Large intestine (tissue), 3 donors: ENCODE results near the gene GBF1. TPM values are rescaled to one million over a fixed set of nuclear protein-coding genes. Genes with fewer than 3 reads are reported as not detected.

Source experiments
- DNase-seq, 2 donors: peaks; one replicate each; pipeline versions ENCODE4 v3.0.0 to v3.0.0-alpha.2; 2013
- H3K27ac ChIP-seq: one replicate; pipeline ENCODE4 v1.5.1; 2013; ENCODE audit warnings: low read length
- H3K27me3 ChIP-seq: 2 replicates; pipeline ENCODE4 v1.6.1; 2013; ENCODE audit warnings: low read length; ENCODE audit not compliant: control insufficient read depth, insufficient read depth
- H3K36me3 ChIP-seq: 2 replicates; pipeline ENCODE4 v1.6.1; 2013; ENCODE audit warnings: low read length; ENCODE audit not compliant: control insufficient read depth, insufficient read depth
- H3K4me1 ChIP-seq: one replicate; pipeline ENCODE4 v1.6.1; 2013; ENCODE audit warnings: low read length; ENCODE audit not compliant: control insufficient read depth, insufficient read depth
- H3K4me3 ChIP-seq: one replicate; pipeline ENCODE4 v1.5.1; 2013; ENCODE audit warnings: low read length
- H3K9me3 ChIP-seq: one replicate; pipeline ENCODE4 v1.6.1; 2013; ENCODE audit warnings: mild to moderate bottlenecking, low read depth, low read length, moderate library complexity; ENCODE audit not compliant: control insufficient read depth
- WGBS: methylation state at CpG from one replicate; pipeline ENCODE4 v1.1.5; 2013; ENCODE audit warnings: low lambda C conversion rate; ENCODE audit not compliant: insufficient coverage; 5-methylcytosine and 5-hydroxymethylcytosine counted together
- polyA plus RNA-seq: library from polyadenylated mRNA; unstranded; fragments of 120-200 nt; gene quantifications from one replicate; pipeline ENCODE4 v1.2.1, GENCODE V29; 2013

Gene GBF1
- polyA plus RNA-seq, 1 donor, result 44.0 TPM

DNA sequence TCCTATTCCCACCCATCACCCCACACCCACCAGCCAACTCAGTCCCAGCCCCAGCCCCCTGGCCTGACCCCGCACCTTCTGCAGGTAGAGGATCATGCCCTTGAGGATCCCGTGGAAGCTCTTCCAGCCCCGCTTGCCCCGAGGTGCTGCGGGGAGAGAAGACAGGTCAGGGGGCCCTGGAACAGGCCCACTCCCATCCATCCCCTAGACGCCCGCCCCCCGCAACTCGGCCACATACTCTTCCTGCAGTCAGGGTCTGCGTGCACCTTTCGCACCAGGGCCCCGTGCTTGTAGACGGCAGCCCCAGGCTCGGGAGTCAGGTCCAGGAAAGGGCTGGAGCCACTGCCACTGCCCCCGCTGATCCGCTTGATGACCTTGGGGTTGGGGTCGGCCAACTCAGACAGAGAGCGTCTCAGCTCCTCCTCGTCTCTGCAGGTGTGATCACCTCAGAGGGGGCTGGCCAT is 159.8 kb downstream of the GBF1 start:
- Histone ChIP-seq H3K4me3 (no peak overlapping the region), H3K9me3 (peaks cover 3% of the 10 kb centered on the region), H3K27me3 (peaks cover 26% of the 10 kb centered on the region), H3K4me1 (peaks cover 18% of the 10 kb centered on the region), H3K27ac (no peak overlapping the region), H3K36me3 (peaks cover 48% of the 10 kb centered on the region)
- DNase-seq, result no peak
- WGBS, result no CpG with 5 or more reads among the region's 19 CpGs

DNA sequence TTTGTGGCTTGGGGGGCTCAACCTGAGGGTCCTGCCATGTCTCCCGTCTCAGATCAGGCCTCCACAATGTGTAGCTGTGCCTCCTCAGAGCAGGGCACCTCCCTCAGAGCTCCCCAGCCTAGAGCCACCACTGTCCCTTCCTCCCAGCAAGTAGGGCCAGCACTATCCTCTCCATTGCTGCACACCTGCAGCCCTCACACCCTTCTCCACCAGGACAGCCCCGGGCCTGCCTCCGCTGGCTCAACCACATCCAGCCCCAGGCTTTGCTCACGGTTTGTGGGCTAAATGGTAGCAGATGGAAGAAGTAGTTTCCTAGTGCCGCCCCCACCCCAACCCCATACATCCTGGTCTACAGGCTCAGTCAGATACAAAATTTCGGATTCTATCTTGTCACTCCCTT is 160.3 kb downstream of the GBF1 start:
- no peak overlapping the region for H3K4me3 ChIP-seq
- H3K9me3 ChIP-seq, result peaks cover 3% of the 10 kb centered on the region
- DNase-seq, result no peak
- WGBS, result no CpG with 5 or more reads among the region's 6 CpGs
- H3K4me1 ChIP-seq, result peaks cover 23% of the 10 kb centered on the region
- H3K36me3 ChIP-seq, result peaks cover 43% of the 10 kb centered on the region
- H3K27me3 ChIP-seq, result peaks cover 30% of the 10 kb centered on the region
- H3K27ac ChIP-seq, result no peak overlapping the region

DNA sequence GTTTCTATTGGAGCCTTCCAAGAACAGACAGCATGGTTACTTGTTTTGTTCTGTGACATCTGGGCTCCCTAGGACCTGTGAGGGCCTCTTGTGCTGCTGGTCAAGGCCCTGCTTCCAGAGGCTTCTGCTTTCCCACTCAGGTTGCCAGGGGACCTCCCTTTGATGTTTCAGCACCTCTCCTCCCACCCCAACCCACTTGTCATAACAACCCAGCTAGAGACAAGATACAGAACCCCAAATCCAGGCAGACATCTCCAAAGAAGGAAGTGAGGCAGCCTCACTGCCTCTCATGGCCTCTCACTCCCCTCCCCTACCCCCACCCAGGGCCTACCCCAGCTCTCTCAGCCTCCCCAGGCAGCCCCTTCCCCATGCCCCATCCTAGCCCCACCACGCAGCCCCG is 161.5 kb downstream of the GBF1 start:
- Histone ChIP-seq H3K4me3 (no peak overlapping the region), H3K27ac (peak overlapping the region; percentile 78)

DNA sequence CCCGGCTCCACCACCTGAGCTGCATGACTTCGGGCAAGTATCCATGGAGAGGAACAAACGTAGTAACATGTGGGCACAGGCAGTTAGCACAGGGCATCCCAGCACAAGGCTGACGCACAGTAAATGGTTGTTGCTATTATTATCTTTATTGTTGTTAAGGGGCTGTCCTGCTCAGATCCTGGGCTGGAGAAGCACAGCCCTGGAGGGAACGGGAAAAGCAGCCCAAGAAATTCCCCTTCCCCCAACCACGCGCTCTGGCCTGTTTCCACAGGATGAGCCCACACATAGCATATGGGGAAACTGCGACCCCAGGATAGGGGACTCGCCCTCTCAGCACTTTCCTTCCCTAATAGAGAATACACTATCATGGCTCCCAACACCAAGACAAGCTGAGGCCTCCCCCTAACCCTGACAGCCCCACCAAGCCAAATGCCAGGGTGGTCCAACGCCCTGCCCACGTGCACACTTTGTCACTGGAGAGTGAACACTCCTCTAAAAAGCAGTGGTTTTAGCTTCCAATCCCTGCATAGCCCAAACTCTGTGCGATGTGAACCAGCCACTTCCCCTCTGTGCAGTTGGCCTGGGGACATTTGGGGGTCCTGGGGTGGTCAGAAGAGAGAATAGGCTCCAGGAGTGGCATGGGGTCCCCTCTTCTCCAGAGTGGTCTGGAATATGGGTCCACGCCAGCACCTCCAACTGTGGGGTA is 162.2 kb downstream of the GBF1 start:
- no peak for DNase-seq
- Histone ChIP-seq H3K9me3 (peaks cover 3% of the 10 kb centered on the region), H3K36me3 (peaks cover 26% of the 10 kb centered on the region), H3K4me3 (peak overlapping the region; percentile 17), H3K27me3 (peaks cover 50% of the 10 kb centered on the region), H3K27ac (peak overlapping the region; percentile 78), H3K4me1 (peaks cover 22% of the 10 kb centered on the region)
- no CpG with 5 or more reads among the region's 13 CpGs for WGBS

More for the DNA sequence above, 161.5 kb downstream of the GBF1 start:
- Histone ChIP-seq H3K9me3 (peaks cover 3% of the 10 kb centered on the region), H3K36me3 (peaks cover 31% of the 10 kb centered on the region), H3K27me3 (peaks cover 42% of the 10 kb centered on the region), H3K4me1 (peaks cover 24% of the 10 kb centered on the region)
- DNase-seq, result no peak
- WGBS, result no CpG with 5 or more reads among the region's 2 CpGs

- peaks cover 23% of the 10 kb centered on the region for H3K36me3 ChIP-seq
- WGBS, result no CpG with 5 or more reads among the region's 14 CpGs
- H3K27ac ChIP-seq, result peak overlapping the region; percentile 78
- peak overlapping the region; percentile 45 for H3K4me3 ChIP-seq
- peaks cover 25% of the 10 kb centered on the region for H3K4me1 ChIP-seq
- peaks cover 3% of the 10 kb centered on the region for H3K9me3 ChIP-seq
- no peak for DNase-seq
- peaks cover 56% of the 10 kb centered on the region for H3K27me3 ChIP-seq
Measured at GRCh38 chr10:102408131-102408727, 162.9 kb downstream of the GBF1 start.

GRCh38 chr10:102408728-102409603 is 163.6 kb downstream of the GBF1 start:
- H3K27me3 ChIP-seq, result peaks cover 61% of the 10 kb centered on the region
- WGBS, result no CpG with 5 or more reads among the region's 103 CpGs
- peak; percentile 66 to 70 for DNase-seq
- peak overlapping the region; percentile 80 for H3K27ac ChIP-seq
- peaks cover 16% of the 10 kb centered on the region for H3K36me3 ChIP-seq
- peak overlapping the region; percentile 49 for H3K4me3 ChIP-seq
- peaks cover 3% of the 10 kb centered on the region for H3K9me3 ChIP-seq
- H3K4me1 ChIP-seq, result peaks cover 29% of the 10 kb centered on the region

- peaks cover 29% of the 10 kb centered on the region for H3K4me1 ChIP-seq
- peak overlapping the region; percentile 49 for H3K4me3 ChIP-seq
- peaks cover 64% of the 10 kb centered on the region for H3K27me3 ChIP-seq
- H3K36me3 ChIP-seq, result peaks cover 9% of the 10 kb centered on the region
- 40% methylated on average over 2 of the region's 24 CpGs for WGBS
- DNase-seq, result no peak
- peaks cover 6% of the 10 kb centered on the region for H3K9me3 ChIP-seq
- peak overlapping the region; percentile 80 for H3K27ac ChIP-seq
Measured at GRCh38 chr10:102409604-102410428, 164.5 kb downstream of the GBF1 start.

DNA sequence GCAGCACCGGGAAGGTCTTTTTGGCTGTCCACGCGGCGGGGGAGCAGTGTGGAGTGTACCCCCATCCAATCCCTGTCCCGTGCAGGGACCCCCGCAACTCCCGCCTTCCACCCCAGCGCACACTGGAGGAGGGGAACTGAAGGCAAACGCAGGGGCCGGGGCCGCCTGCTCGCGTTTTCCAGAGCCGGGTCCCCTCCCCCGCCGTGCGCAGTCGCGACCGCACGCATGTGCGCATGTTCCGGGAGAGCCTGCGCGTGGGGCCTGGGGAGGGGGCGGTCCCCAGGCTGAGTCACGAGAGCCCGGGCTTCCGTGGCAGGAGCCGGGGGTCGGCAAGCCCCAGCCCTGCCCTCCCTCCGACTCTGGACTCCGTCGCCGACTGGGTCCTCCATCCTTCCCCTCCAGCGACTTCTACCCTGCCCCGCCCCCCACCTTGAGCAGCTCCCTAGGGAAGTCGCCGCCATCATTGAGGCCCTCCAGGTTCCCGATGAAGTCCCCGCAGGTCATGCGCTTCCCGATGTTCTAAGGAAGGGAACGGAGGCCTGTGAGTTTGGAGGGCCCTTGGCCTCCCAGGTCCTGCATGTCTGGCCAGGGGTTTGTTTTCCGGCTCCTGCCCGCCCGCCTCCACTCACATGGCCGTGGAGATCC is 165.2 kb downstream of the GBF1 start:
- H3K27ac ChIP-seq, result peak overlapping the region; percentile 80
- WGBS, result no CpG with 5 or more reads among the region's 48 CpGs
- peak overlapping the region; percentile 49 for H3K4me3 ChIP-seq

DNA sequence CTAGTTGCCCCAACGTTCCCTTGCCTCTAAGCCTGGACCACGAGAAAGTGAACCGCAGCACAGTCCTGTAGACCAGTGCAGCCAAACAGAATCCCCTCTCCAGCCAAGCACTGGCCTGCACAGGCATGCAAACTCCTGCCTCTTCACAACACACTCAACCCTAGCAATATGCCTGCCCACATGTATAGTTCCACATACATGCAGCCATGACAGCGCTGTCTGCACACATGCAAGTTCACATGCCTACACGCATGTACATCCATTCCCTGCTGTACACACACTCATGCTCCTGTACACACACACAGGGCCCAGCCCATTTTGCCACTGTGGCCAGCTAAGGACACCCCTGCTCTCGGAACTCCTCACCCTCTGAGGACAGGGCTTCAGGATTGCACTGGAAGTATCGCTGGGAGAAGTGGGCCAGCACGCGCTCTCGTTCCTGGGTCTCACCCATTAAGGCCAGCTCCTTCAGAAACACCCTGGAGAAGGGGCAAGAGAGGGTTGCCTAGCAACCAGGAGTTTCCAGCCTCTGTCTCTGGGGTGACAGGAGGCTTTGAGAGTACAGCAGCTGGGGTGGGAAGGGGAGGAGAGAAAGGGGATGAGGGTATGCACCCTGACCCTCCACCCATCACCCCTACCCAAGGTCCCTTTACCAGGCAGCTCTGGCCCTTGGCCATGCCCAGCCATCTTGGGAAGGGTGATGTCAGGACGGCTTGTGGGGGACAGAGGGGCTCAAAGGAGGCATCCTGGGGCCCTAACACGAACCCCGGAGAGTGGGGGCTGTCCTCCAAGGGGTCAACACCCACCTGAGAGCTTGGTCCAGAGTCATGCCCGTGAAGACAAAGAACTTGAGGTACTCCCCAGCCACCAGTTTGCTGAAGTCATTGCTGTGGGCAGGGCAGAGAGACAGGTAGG is 166.3 kb downstream of the GBF1 start:
- Histone ChIP-seq H3K27me3 (peaks cover 64% of the 10 kb centered on the region), H3K4me3 (no peak overlapping the region), H3K4me1 (peaks cover 33% of the 10 kb centered on the region), H3K36me3 (peaks cover 2% of the 10 kb centered on the region), H3K27ac (peak overlapping the region; percentile 80), H3K9me3 (peaks cover 8% of the 10 kb centered on the region)
- WGBS, result no CpG with 5 or more reads among the region's 14 CpGs
- DNase-seq, result no peak

More for the DNA sequence above, 165.2 kb downstream of the GBF1 start:
- Histone ChIP-seq H3K4me1 (peaks cover 29% of the 10 kb centered on the region), H3K9me3 (peaks cover 8% of the 10 kb centered on the region), H3K27me3 (peaks cover 64% of the 10 kb centered on the region), H3K36me3 (peaks cover 2% of the 10 kb centered on the region)
- DNase-seq, result peak in 1 of 2 donors; percentile 52
